Measurements from ENCODE around the gene CREB5.

CREB5 gene

DNA sequence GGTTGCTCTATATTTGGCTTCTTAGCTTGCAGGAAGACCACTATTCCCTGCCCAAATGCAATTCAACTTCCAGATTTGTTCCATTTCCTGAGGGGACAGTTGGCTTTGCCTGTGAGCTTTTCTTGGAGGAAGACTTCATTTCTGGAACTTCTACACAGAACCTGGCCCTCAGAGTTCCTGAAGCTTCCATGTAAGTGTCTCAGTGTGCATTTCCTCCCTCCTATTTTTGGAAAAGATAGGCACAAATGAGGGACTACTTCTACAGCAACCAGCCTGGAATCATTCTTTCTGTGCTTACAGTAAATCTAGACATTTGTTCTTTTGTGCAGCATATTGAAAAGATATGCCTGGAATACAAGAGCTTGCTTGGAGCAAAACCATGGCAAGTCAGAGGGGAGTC, 164.3 kb downstream of the CREB5 start:
- Histone ChIP-seq H3K4me3 (ENCODE audit: low read depth in 1 of 2, low read length in 2 of 2) (no peak overlapping the region), H3K9ac (ENCODE audit: low read depth, low read length) (no peak overlapping the region), H3K27ac (ENCODE audit: low read length) (no peak overlapping the region), H3K9me3 (ENCODE audit: insufficient read depth, low read length, severe bottlenecking) (no peaks in the 10 kb centered on the region), H3K27me3 (ENCODE audit: insufficient read depth, low read length, poor library complexity) (peaks cover 6% of the 10 kb centered on the region), H3K36me3 (ENCODE audit: insufficient read depth, low read length) (no peaks in the 10 kb centered on the region), H3K79me2 (ENCODE audit: insufficient read depth, low read length) (no peaks in the 10 kb centered on the region), H3K4me1 (ENCODE audit: insufficient read depth, low read length) (no peaks in the 10 kb centered on the region; the same call in 1 of the 2 replicates), H4K20me1 (ENCODE audit: insufficient read depth, low read length) (no peaks in the 10 kb centered on the region), H2AFZ (ENCODE audit: low read depth, low read length) (no peak overlapping the region), H3K4me2 (ENCODE audit: insufficient read depth, low read length) (no peak overlapping the region)
- no peak for ATAC-seq (ENCODE audit: insufficient read depth, low read depth)
- TF ChIP-seq EZH2 (IDR thresholded peaks at IDR 0.05; ENCODE audit: borderline replicate concordance, low read depth, low read length, severe bottlenecking), result no peak
- TF ChIP-seq, protein P1, sequence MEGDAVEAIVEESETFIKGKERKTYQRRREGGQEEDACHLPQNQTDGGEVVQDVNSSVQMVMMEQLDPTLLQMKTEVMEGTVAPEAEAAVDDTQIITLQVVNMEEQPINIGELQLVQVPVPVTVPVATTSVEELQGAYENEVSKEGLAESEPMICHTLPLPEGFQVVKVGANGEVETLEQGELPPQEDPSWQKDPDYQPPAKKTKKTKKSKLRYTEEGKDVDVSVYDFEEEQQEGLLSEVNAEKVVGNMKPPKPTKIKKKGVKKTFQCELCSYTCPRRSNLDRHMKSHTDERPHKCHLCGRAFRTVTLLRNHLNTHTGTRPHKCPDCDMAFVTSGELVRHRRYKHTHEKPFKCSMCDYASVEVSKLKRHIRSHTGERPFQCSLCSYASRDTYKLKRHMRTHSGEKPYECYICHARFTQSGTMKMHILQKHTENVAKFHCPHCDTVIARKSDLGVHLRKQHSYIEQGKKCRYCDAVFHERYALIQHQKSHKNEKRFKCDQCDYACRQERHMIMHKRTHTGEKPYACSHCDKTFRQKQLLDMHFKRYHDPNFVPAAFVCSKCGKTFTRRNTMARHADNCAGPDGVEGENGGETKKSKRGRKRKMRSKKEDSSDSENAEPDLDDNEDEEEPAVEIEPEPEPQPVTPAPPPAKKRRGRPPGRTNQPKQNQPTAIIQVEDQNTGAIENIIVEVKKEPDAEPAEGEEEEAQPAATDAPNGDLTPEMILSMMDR (IDR thresholded peaks at IDR 0.05; ENCODE audit: borderline replicate concordance, extremely low read depth, low read length, poor library complexity, severe bottlenecking), result no peak
- no peak for DNase-seq

DNA sequence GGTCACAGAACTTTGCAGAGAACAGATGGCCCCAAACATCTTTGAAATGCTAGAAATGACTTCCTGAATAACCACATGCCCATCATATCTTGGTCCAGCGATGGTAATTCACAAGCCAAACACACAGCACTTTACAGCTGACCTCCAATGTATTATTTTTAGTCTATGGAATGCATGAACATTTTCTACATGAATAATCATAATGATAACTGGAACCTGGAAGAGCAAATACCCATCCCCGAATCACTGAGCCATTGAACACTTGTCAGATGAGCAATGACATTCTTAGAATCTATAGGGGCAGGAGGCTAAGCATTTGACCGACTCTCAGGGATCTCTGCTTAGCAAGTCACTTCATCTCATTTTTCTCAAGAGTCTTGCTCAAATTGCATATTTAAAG, 167.3 kb downstream of the CREB5 start:
- no peak for ATAC-seq (ENCODE audit: insufficient read depth, low read depth)
- H3K9ac ChIP-seq (ENCODE audit: low read depth, low read length), result no peak overlapping the region
- no peaks in the 10 kb centered on the region for H3K9me3 ChIP-seq (ENCODE audit: insufficient read depth, low read length, severe bottlenecking)
- H3K4me2 ChIP-seq (ENCODE audit: insufficient read depth, low read length), result no peak overlapping the region
- no peak overlapping the region for H3K4me3 ChIP-seq (ENCODE audit: low read depth in 1 of 2, low read length in 2 of 2)
- no peaks in the 10 kb centered on the region for H4K20me1 ChIP-seq (ENCODE audit: insufficient read depth, low read length)
- H3K36me3 ChIP-seq (ENCODE audit: insufficient read depth, low read length), result no peaks in the 10 kb centered on the region
- DNase-seq, result no peak
- H3K79me2 ChIP-seq (ENCODE audit: insufficient read depth, low read length), result no peaks in the 10 kb centered on the region
- no peak overlapping the region for H3K27ac ChIP-seq (ENCODE audit: low read length)
- H3K4me1 ChIP-seq (ENCODE audit: insufficient read depth, low read length), result no peaks in the 10 kb centered on the region
- TF ChIP-seq, protein P1 (IDR thresholded peaks at IDR 0.05; ENCODE audit: borderline replicate concordance, extremely low read depth, low read length, poor library complexity, severe bottlenecking), result no peak
- no peak for TF ChIP-seq EZH2 (IDR thresholded peaks at IDR 0.05; ENCODE audit: borderline replicate concordance, low read depth, low read length, severe bottlenecking)
- H3K27me3 ChIP-seq (ENCODE audit: insufficient read depth, low read length, poor library complexity), result peaks cover 9% of the 10 kb centered on the region
- no peak overlapping the region for H2AFZ ChIP-seq (ENCODE audit: low read depth, low read length)

DNA sequence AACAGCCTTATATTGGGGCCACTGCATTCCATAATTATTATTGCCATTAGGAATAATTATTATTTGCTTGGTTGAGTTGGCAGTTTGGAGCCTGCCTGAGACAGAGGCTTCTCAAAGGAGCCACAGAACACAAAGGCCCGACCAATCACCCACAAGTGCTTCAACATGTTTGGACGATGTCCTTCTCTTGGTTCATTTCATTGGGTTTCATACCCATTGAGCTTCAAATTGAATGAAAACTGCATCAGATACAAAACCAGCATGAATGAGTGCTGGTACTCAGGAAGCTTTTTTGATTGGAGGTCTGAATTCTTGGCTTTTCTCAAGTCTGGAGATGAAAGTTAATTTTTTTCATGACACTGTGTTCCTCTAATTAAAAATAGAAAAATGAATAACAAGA, 168.3 kb downstream of the CREB5 start:
- Histone ChIP-seq H3K4me2 (ENCODE audit: insufficient read depth, low read length) (no peak overlapping the region), H3K4me3 (ENCODE audit: low read depth in 1 of 2, low read length in 2 of 2) (no peak overlapping the region), H4K20me1 (ENCODE audit: insufficient read depth, low read length) (no peaks in the 10 kb centered on the region), H3K9me3 (ENCODE audit: insufficient read depth, low read length, severe bottlenecking) (no peaks in the 10 kb centered on the region), H3K79me2 (ENCODE audit: insufficient read depth, low read length) (no peaks in the 10 kb centered on the region), H3K9ac (ENCODE audit: low read depth, low read length) (no peak overlapping the region), H2AFZ (ENCODE audit: low read depth, low read length) (no peak overlapping the region), H3K36me3 (ENCODE audit: insufficient read depth, low read length) (no peaks in the 10 kb centered on the region), H3K27me3 (ENCODE audit: insufficient read depth, low read length, poor library complexity) (peaks cover 4% of the 10 kb centered on the region), H3K27ac (ENCODE audit: low read length) (no peak overlapping the region), H3K4me1 (ENCODE audit: insufficient read depth, low read length) (no peaks in the 10 kb centered on the region)
- ATAC-seq (ENCODE audit: insufficient read depth, low read depth) (no peak), DNase-seq (no peak)
- no peak for TF ChIP-seq EZH2 (IDR thresholded peaks at IDR 0.05; ENCODE audit: borderline replicate concordance, low read depth, low read length, severe bottlenecking)
- TF ChIP-seq, protein P1 (IDR thresholded peaks at IDR 0.05; ENCODE audit: borderline replicate concordance, extremely low read depth, low read length, poor library complexity, severe bottlenecking), result no peak

DNA sequence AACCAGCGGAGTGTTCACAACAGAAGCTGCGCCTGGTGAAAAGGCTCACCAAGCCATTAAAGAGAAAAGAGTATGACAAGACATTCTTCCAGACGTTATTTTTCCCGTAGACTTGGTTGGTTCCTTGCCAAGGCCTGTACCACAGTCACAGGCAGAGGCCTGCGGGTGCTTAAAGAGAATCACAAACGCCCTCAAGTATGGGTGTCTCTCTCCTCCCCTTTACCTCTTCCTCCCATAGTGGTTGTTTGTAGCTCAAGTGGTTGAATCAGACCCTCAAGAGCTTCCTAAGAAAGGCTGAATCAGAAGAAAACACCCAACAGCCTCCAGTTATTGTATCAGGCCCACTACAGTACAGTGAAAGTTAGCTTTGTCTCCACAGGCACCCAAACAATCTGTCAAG, 169.0 kb downstream of the CREB5 start:
- no peaks in the 10 kb centered on the region for H3K36me3 ChIP-seq (ENCODE audit: insufficient read depth, low read length)
- H3K4me1 ChIP-seq (ENCODE audit: insufficient read depth, low read length), result no peaks in the 10 kb centered on the region
- no peaks in the 10 kb centered on the region for H4K20me1 ChIP-seq (ENCODE audit: insufficient read depth, low read length)
- H3K9me3 ChIP-seq (ENCODE audit: insufficient read depth, low read length, severe bottlenecking), result no peaks in the 10 kb centered on the region
- no peak overlapping the region for H2AFZ ChIP-seq (ENCODE audit: low read depth, low read length)
- H3K4me2 ChIP-seq (ENCODE audit: insufficient read depth, low read length), result no peak overlapping the region
- H3K79me2 ChIP-seq (ENCODE audit: insufficient read depth, low read length), result no peaks in the 10 kb centered on the region
- no peak for DNase-seq
- peaks cover 4% of the 10 kb centered on the region for H3K27me3 ChIP-seq (ENCODE audit: insufficient read depth, low read length, poor library complexity)
- TF ChIP-seq, protein P1 (IDR thresholded peaks at IDR 0.05; ENCODE audit: borderline replicate concordance, extremely low read depth, low read length, poor library complexity, severe bottlenecking), result no peak
- no peak for TF ChIP-seq EZH2 (IDR thresholded peaks at IDR 0.05; ENCODE audit: borderline replicate concordance, low read depth, low read length, severe bottlenecking)
- H3K4me3 ChIP-seq (ENCODE audit: low read depth in 1 of 2, low read length in 2 of 2), result no peak overlapping the region
- H3K9ac ChIP-seq (ENCODE audit: low read depth, low read length), result no peak overlapping the region
- ATAC-seq (ENCODE audit: insufficient read depth, low read depth), result no peak
- H3K27ac ChIP-seq (ENCODE audit: low read length), result no peak overlapping the region

Measured in DND-41 (cell line).